IPS-NIHi11 (cell line): ENCODE data around the gene CSPG4.
"Not testable (repeated sequence)": the region's sequence is repeated elsewhere in the genome, so short reads cannot be mapped to it uniquely, and the experiment has no call there.

Source experiments
- DNase-seq: peaks from one replicate; pipeline ENCODE4 v3.0.0; 2012; ENCODE audit warnings: mixed read lengths, low spot score

CSPG4 gene, protein sequence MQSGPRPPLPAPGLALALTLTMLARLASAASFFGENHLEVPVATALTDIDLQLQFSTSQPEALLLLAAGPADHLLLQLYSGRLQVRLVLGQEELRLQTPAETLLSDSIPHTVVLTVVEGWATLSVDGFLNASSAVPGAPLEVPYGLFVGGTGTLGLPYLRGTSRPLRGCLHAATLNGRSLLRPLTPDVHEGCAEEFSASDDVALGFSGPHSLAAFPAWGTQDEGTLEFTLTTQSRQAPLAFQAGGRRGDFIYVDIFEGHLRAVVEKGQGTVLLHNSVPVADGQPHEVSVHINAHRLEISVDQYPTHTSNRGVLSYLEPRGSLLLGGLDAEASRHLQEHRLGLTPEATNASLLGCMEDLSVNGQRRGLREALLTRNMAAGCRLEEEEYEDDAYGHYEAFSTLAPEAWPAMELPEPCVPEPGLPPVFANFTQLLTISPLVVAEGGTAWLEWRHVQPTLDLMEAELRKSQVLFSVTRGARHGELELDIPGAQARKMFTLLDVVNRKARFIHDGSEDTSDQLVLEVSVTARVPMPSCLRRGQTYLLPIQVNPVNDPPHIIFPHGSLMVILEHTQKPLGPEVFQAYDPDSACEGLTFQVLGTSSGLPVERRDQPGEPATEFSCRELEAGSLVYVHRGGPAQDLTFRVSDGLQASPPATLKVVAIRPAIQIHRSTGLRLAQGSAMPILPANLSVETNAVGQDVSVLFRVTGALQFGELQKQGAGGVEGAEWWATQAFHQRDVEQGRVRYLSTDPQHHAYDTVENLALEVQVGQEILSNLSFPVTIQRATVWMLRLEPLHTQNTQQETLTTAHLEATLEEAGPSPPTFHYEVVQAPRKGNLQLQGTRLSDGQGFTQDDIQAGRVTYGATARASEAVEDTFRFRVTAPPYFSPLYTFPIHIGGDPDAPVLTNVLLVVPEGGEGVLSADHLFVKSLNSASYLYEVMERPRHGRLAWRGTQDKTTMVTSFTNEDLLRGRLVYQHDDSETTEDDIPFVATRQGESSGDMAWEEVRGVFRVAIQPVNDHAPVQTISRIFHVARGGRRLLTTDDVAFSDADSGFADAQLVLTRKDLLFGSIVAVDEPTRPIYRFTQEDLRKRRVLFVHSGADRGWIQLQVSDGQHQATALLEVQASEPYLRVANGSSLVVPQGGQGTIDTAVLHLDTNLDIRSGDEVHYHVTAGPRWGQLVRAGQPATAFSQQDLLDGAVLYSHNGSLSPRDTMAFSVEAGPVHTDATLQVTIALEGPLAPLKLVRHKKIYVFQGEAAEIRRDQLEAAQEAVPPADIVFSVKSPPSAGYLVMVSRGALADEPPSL (N-terminal part only)

DNA sequence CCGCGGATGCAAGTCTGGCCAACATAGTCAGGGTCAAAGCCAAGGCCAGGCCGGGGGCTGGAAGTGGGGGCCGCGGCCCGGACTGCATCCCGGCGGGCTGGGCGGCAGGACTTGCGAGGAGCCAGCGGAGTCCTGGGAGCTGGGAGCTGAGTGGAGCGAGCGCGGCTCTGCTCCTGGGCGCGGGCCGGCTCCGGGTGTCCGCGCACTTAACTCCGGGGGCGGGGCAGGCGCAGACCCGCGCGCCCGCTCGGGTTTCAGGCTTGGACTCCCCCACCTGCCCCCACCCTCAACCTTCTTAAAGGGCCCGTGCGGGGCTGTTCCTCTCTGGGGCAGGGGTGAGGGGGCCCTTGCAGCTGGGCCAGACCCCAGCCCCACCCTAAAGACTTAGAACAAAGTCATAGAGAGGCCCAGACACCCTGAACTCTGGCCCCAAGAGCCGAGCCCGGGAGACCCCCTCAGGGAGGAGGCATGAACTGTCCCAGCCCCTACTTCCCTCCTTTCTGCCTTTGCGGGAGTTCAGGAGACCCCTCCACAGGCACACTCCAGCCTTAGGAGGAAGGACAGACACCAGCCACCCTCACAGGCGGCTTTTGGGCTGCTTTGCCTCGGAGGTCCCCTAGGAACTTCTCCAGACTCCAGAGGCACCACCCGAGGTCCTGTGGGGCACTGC, at the start of gene CSPG4:
Gene CSPG4 (minus strand): TSS at position 181 of the 670 bp plus-strand sequence. CDS start 93 bp downstream, at position 88.
- peak; percentile 91 for DNase-seq

DNA sequence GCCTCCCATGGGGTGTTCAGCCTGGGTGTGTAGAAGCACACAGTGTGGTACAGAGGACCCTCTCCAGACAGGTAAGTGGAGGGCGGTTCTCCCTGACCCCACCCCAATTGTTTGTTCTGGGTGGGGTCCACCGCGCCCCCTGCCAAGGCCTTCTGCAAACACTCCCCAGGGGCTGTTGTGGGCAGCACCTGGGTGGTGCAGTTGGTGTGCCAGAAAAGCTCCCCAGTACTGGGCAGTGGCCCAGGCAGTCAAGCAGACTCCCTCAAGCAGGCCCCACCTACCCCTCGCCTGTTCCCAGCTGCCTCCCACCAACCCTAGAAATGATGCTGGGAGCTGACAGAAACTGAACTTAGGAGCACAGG, 49.7 kb upstream of the CSPG4 start:
- DNase-seq = not testable (repeated sequence)

DNA sequence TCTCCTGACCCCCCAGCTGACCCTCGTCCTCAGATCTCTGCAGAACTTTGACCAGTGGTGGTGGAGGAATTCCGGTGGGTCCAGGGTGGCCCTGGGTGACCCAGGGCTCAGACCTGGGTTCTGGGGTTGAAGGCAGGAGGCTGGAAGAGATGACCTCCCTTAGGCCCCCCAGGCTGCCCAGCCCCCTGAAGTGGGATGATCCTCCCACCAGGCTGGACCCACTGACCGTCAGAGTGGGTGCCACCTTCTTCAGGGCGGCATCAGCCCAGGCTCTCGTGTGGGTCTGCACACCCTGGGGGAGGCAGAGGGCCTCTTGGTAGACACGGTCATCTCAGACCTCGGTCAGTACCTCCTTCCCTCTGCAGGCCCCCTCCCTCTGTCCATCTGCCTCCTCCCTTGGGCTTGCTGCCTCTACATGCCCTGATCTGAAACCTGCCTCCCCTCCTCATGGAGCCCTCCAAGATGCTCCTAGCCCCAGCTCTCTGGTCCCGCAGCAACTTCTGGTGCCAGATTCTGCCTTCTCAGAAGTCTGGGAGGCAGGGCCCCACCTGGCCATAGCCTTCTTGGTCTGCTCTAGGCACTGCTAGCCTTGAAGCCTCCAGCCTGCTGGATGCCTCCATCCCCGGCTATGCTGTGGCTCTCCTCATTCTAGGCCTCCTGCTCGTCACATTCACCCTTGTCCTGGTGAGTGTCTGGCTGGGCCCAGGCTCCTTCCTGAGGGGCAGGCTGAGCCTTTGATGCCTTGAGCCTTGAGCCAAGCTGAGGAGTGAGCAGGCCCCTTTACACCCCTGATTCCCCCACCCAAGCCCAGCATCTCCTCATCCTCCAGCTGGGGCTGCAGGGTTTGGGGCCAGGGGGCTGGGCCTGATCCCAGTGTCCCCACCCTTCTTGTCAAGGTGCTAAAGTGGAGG, 49.1 kb upstream of the CSPG4 start:
- no peak for DNase-seq

DNA sequence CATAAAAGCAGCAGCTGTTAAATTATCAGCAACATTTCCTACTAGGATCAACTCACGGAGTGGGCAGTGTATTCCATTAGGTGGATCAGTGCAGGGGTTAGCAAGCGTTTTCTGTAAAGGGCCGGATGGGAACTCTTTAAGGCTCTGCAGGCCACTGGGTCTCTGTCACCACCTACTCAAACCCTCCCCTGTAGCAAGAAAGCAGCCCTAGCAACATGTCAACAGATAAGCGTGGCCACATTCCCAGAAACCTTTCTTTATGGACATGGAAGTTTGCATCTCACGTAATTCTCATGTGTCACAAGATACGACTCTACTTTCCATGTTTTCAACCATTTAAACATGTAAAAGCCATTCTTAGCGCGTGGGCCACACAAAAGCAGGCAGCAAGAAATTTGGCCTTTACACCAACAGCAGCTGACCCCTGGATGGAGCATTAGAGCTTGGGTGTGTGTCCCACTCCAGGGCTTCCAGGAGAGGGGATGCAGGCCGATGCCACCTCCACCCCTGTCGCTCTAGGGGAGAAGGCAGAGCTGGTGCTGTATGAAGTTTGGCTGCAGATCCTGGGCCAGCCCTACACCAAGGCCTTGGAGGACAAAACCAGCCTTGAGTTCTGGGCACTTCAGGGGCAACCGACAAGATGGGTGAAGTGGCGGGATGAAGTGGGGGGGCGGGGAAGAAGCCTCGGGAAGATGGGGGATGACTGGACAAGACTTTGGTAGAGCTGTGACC, 48.2 kb upstream of the CSPG4 start:
- DNase-seq = no peak

DNA sequence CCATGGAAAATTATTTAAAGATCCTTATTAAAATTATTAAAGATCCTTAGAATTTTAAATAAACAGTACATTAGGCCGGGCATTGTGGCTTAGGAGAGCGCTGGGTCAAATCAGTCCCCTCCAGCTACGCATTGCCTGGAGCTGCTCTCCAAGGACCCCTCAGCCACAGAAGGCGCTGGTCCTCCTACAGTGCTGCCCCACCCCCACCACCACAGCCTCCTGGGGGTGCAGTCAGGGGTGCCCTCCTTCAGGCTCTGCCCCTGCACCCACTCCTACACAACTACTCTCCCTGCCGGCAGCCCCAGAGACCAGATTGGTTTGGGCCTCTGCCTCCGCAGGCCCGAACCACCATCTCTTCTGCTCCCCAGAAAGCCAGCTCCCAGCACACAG, 47.5 kb upstream of the CSPG4 start:
- not testable (repeated sequence) for DNase-seq

DNA sequence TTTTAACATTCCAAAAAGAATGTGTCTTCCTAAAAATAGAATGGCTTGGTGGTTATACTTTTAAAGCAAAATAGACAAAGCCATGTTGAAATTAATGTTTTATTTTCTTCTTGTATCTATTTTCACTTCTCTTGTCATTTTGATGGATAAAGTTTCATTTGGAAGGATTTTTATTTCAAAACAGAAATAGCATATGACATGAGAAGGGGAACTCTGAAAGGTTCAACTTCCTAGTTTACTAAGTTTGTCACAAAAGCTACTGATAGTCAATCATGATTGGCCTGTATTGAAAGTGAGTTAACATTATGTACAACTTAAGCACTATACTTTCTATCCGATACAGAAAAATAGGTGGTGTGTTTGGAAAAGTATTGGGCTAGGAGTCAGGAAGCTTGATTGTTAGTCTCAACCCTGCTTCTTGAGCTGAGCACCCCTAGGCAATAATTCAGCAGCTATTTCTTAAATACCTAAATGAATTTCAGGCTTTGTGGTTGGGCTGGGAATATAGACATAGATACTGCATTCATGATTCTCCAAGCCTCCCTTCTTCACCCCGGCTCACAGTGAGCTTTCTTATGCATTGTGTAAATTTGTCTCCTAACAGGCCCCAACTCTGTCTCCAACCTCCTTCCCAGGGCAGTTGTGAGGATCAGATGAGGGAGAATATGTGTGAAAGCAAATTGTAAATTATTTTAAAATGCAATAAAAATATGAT, 46.9 kb upstream of the CSPG4 start:
- no peak for DNase-seq

DNA sequence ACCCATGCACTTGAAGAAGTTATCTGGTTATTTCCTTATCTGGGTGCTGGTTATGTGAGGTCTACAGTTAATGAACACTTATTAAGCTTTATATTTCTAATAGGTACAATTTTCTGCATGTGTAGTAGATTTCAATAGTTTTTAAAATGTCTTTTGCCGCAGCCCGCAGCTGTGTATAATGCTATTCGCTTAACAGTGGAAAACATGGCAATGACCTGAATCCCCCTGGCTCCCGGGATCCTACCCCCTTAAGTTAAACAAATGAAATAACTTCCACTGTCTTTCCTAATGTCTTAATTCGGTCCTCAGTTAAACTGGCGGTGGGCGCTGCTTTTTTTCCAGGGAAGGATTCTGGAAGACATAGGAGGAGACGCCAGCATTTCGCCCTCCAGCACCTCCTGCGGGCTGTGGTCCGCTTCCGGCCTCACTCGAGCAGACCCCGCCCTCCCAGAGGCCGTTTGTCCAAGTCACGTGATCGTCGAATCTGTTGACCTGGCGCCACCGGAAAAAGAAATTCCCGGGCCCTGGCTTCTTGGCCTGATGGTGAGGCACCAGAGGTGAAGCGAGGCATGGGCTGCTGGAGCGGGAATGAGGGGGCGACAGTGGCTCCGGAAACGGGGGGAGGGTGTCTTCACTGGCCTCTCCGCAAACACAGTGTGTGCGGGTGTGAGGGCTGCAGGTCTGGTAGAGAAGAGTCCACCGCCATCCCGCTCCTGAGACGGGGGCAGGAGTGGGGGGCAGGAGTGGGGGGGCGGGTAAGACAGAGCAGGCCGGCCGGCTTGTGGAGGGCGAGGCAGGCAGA, 45.6 kb upstream of the CSPG4 start:
- DNase-seq = peak; percentile 93

DNA sequence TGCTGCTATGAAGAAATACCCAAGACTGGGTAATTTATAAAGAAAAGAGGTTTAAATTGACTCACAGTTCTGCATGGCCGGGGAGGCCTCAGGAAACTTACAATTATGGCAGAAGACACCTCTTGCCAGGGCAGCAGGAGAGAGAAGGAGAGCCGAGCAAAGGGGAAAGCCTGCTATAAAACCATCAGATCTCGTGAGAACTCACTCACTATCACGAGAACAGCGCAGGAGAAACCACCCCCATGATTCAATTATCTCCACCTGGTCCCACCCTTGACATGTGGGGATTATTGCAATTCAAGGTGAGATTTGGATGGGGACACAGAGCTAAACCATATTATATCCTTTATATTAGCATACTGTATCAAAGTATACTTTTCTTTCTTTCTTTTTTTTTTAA, 42.2 kb upstream of the CSPG4 start:
- DNase-seq = not testable (repeated sequence)

DNA sequence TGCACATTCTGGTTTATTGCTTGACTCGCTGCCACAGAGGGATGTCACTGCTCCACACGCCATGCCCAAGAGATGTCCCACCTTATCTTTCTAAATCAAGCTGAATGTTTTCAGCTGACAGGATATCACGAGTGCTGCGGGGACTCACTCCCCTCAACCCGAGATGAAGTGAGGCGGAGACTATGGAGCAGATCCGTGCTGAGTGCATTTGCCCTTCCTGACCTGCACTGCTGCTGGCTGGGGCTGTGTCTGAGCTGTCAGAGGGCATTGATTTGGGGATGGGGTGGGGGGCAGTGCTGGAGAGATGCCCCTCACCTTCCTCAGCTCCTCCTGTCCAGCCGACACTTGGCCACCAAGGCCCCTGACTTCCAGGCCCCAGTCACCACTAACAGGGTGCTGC, 40.5 kb upstream of the CSPG4 start:
- no peak for DNase-seq

DNA sequence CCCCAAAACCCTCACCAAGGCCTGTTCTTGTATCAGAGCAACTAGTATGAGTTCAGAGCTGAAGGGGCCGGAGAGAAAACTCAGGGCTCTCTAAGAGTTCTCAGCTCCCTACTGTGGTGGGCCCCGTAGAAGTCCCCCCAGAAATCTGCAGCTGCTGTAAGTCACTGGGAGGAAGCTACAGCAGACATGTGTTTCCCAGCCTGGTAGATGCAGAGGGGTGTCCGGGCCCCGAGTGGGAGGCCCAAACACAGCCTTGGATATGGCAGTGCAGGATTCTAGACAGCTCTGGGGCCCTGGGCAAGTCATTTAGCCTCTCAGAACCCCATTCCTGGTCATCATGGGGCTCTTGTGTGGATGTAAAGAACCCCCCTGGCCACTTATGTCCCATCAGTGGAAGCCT, 39.2 kb upstream of the CSPG4 start:
- no peak for DNase-seq

DNA sequence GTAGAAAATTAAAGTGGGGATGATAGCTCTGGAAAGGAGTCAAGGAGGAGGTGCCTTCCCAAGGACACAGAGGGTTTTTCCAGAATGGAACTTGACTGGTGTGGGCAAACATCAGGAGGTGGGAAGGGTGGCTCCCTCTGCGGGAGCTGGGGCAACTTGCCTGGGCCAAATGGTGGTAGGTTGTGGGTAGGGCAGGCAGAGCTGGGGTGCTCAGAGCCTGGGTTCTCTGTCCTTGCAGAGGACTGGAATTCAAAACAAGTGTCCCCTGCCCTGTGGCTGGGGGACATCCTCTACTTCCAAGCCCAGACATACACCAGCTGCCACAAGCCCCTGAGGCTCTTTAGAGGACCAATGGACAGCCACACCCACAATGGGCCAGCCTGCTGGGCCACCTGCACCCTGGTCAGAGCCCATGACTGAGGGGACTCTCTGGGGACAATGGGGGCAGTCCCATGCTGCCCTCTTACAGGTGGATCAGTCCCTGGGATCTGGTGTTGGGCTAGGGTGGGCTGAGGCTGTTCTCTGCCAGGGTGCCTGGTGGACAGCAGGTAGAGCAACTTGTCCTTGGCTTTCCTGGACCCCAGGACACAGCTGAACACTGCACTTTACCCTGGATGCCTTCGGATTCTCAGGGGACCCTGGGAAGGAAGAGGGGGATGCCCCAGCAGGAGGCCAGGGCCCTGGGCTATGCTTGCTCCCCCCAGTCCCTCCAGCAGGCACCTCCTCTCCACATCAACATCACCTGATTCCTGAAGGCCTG, 38.6 kb upstream of the CSPG4 start:
- no peak for DNase-seq

DNA sequence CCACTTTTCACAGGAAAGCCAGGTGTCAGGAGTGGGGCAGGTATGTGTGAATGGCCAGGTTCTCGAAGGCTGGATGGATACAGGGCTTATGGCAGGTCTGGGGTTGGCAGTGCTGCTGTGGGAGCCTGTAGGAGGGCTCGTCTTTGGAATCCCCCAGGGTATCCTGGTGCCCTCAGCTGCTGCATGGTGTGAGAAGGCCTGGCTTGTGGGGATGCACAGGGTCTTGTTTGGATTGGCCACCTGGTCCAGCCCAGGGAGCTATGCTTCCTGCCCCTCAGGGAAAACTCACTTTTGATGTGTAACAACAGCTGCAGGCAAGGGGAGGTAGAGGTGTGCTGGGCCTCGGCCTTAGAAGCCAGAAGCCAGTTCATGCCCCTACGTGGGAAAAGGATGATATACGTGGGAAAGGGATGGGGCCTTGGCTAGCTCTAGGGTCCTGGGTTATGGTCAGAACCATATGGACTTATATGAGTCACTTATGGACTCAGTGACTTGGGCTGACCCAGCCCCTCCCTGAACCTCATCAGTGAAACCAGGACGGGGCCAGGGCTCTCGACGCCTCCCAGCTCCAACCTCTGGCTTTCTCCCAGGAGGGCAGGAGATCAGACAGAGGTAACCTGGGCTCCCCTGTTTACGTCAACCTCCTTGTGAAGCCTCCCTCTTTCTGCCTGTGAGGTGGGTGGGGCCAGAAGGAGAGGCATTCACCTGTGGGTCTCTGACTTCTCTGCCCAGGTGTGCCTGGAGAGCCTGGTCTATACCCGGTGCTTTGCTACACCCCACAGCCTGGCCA, 37.8 kb upstream of the CSPG4 start:
- DNase-seq = no peak

DNA sequence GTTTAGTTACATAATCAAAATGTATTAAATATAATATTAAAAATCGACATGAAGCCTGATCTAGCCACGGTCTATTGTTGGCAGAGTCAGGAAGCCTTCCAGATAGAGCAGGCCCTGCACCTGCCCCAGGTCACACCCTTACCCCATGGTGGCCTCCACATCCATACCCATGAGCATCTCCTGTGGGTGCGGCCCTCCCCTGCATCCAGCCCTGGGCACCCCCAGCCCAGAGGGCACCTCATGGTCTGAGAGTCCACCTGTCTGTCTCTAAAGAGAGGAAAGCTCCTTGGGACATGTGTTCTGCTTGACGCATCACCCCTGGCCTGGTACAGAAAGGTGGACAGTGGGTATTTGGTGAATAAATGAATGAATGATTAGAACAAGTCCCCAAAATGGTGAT, 37.2 kb upstream of the CSPG4 start:
- DNase-seq = no peak

DNA sequence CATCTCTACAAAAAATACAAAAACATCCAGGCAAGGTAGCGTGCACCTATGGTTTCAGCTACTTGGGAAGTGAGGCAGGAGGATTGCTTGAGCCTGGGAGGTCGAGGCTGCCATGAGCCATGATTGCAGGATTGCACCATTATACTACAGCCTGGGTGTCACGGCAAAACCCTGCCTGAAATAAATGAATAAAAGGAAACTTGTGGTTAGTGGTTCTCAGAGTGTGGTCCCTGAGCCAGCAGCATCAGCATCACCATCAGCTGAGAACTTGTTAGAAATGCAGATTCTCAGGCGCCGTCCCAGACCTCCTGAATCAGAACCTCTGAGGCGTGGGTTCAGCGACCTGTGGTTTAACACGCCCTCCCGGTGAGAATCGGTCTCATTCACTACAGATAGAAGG, 36.2 kb upstream of the CSPG4 start:
- not testable (repeated sequence) for DNase-seq

DNA sequence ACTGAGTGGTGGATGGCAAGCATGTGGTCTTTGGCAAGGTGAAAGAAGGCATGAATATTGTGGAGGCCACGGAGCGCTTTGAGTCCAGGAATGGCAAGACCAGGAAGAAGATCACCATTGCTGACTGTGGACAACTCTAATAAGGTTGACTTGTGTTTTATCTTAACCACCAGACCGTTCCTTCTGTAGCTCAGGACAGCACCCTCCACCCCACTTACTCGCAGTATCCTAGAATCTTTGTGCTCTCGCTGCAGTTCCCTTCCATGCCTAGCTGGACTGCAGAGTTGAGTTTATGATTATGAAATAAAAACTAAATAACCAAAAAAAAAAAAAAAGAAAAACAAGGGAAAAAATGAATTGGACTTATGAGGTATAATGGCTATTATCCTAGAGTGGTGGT, 34.5 kb upstream of the CSPG4 start:
- DNase-seq = not testable (repeated sequence)

DNA sequence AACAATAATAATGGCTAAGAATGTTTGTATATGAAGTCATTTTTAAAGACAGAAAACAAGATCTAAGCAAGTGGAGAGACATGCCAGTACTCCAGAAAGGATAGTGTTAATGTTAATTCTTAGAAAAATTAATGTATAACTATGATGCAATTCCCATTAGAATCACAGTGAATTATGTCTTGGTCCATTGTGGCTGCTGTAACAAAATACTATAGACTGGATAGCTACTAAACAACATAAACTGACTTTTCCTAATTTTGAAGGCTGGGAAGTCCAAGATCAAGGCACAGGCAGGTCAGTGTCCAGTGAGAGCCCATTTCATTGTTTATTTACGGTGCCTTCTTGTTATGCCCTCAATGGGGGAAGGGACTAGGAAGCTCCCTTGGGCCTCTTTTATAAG, 32.7 kb upstream of the CSPG4 start:
- no peak for DNase-seq

DNA sequence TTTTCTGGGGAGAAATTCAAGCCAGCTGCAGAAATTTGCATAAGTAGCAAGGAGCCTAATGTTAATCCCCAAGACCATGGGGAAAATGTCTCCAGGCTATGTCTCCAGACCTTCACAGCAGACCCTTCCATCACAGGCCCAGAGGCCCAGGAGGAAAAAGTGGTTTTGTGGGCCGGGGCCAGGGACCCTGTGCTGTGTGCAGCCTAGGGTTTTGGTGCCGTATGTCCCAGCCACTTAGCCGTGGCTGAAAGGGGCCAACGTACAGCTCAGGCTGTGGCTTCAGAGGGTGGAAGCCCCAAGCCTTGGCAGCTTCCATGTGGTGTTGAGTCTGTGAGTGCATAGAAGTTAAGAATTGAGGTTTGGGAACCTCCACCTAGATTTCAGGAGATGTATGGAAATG, 29.7 kb upstream of the CSPG4 start:
- DNase-seq = not testable (repeated sequence)
